GM12892 (cell line): ENCODE measurements around the gene CLEC2A.

Source experiments
- POLR2A ChIP-seq: IDR thresholded peaks from 2 replicates; pipeline ENCODE4 v1.6.1; 2011; ENCODE audit warnings: low read depth, low read length, control low read depth
- POLR2AphosphoS5 ChIP-seq: IDR thresholded peaks from 2 replicates; pipeline ENCODE4 v1.6.1; 2011; ENCODE audit warnings: low read depth, low read length, control low read depth
- TAF1 ChIP-seq: IDR thresholded peaks from 2 replicates; pipeline ENCODE4 v1.6.1; 2011; ENCODE audit warnings: low read depth, mild to moderate bottlenecking, control low read depth, low read length, borderline replicate concordance

GRCh38 chr12:9969673-9970072, 37.5 kb upstream of the CLEC2A start:
- no peak for TF ChIP-seq POLR2AphosphoS5
- TF ChIP-seq POLR2A: no peak
- TF ChIP-seq TAF1: no peak
